HEK293T (cell line): ENCODE data around the gene LRRC9.

ENCODE experiments used
- ARNT ChIP-seq: fragments of 450-650 bp; IDR thresholded peaks from 2 replicates; pipeline ENCODE4 v1.6.1; 2017; ENCODE audit warnings: mild to moderate bottlenecking
- CTBP1 ChIP-seq: fragments of 450-650 bp; IDR thresholded peaks from 2 replicates; pipeline ENCODE4 v1.6.1; 2016; ENCODE audit warnings: borderline replicate concordance
- NFRKB ChIP-seq: fragments of 450-650 bp; IDR thresholded peaks from 2 replicates; pipeline ENCODE4 v1.6.1; 2016; ENCODE audit warnings: mild to moderate bottlenecking, moderate library complexity
- TF ChIP-seq, protein P1 (sequence below): fragments of 450-650 bp; IDR thresholded peaks from 2 replicates; pipeline ENCODE4 v1.6.1; 2016

DNA sequence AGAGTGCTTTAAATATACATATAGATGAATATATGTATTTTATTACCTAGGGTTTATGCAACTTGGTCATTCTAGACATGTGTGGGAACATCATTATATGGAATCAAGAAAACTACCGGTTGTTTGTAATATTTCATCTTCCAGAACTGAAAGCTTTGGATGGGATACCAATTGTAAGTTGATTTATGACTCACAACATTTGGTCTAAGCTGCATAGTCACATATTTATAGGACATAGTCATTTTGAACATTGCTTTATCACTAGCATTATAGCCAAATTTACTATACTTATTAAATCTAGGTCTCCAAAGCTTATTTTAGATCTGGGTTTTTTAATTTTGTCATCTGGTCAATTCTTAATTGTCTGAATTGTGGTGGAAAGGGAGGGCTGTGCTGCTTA, 88.1 kb downstream of the LRRC9 start:
- no peak for TF ChIP-seq CTBP1
- no peak for TF ChIP-seq ARNT
- TF ChIP-seq, protein P1, sequence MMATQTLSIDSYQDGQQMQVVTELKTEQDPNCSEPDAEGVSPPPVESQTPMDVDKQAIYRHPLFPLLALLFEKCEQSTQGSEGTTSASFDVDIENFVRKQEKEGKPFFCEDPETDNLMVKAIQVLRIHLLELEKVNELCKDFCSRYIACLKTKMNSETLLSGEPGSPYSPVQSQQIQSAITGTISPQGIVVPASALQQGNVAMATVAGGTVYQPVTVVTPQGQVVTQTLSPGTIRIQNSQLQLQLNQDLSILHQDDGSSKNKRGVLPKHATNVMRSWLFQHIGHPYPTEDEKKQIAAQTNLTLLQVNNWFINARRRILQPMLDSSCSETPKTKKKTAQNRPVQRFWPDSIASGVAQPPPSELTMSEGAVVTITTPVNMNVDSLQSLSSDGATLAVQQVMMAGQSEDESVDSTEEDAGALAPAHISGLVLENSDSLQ, result no peak
- no peak for TF ChIP-seq NFRKB
